ENCODE measurements around the gene SORCS2. TPM values are rescaled to one million over a fixed set of nuclear protein-coding genes. Genes with fewer than 3 reads are reported as not detected.

Gene SORCS2
- total RNA-seq, 1 experiment from 2014 or later, result not detected

GRCh38 chr4:7689773-7690693, 497.7 kb downstream of the SORCS2 start:
- in situ Hi-C loops (cut with HindIII; ENCODE audit: low sequenced_read_pairs), result no loop called here
- DNase-seq (ENCODE audit: low spot score), result no peak

- DNase-seq (ENCODE audit: low spot score), result no peak
- in situ Hi-C loops (cut with HindIII; ENCODE audit: low sequenced_read_pairs), result no loop called here
These were observed 498.7 kb downstream of the SORCS2 start for GRCh38 chr4:7691061-7691460.

GRCh38 chr4:7691982-7692381, 499.6 kb downstream of the SORCS2 start:
- in situ Hi-C loops (cut with HindIII; ENCODE audit: low sequenced_read_pairs), result no loop called here

GRCh38 chr4:7692451-7693236, 500.3 kb downstream of the SORCS2 start:
- in situ Hi-C loops (cut with HindIII; ENCODE audit: low sequenced_read_pairs), result no loop called here
- no peak for DNase-seq (ENCODE audit: low spot score)

More at GRCh38 chr4:7691982-7692381, 499.6 kb downstream of the SORCS2 start:
- no peak for DNase-seq (ENCODE audit: low spot score)

GRCh38 chr4:7693237-7693608, 500.9 kb downstream of the SORCS2 start:
- no peak for DNase-seq (ENCODE audit: low spot score)
- in situ Hi-C loops (cut with HindIII; ENCODE audit: low sequenced_read_pairs), result no loop called here

GRCh38 chr4:7693711-7694110, 501.4 kb downstream of the SORCS2 start:
- DNase-seq (ENCODE audit: low spot score), result no peak
- in situ Hi-C loops (cut with HindIII; ENCODE audit: low sequenced_read_pairs), result no loop called here

GRCh38 chr4:7694324-7694723, 502.0 kb downstream of the SORCS2 start:
- no peak for DNase-seq (ENCODE audit: low spot score)
- in situ Hi-C loops (cut with HindIII; ENCODE audit: low sequenced_read_pairs), result no loop called here

- in situ Hi-C loops (cut with HindIII; ENCODE audit: low sequenced_read_pairs), result no loop called here
- DNase-seq (ENCODE audit: low spot score), result no peak
These were observed 505.0 kb downstream of the SORCS2 start for GRCh38 chr4:7697343-7697742.

- no peak for DNase-seq (ENCODE audit: low spot score)
- in situ Hi-C loops (cut with HindIII; ENCODE audit: low sequenced_read_pairs), result no loop called here
These were observed 505.5 kb downstream of the SORCS2 start for GRCh38 chr4:7697821-7698220.

GRCh38 chr4:7698584-7698983, 506.2 kb downstream of the SORCS2 start:
- in situ Hi-C loops (cut with HindIII; ENCODE audit: low sequenced_read_pairs), result no loop called here
- DNase-seq (ENCODE audit: low spot score), result no peak

GRCh38 chr4:7699031-7699430, 506.7 kb downstream of the SORCS2 start:
- no peak for DNase-seq (ENCODE audit: low spot score)
- in situ Hi-C loops (cut with HindIII; ENCODE audit: low sequenced_read_pairs), result no loop called here

- in situ Hi-C loops (cut with HindIII; ENCODE audit: low sequenced_read_pairs), result no loop called here
- DNase-seq (ENCODE audit: low spot score), result no peak
These were observed 507.5 kb downstream of the SORCS2 start for GRCh38 chr4:7699825-7700224.

GRCh38 chr4:7700665-7701064, 508.3 kb downstream of the SORCS2 start:
- DNase-seq (ENCODE audit: low spot score), result no peak
- in situ Hi-C loops (cut with HindIII; ENCODE audit: low sequenced_read_pairs), result no loop called here

- in situ Hi-C loops (cut with HindIII; ENCODE audit: low sequenced_read_pairs), result no loop called here
- DNase-seq (ENCODE audit: low spot score), result no peak
These were observed 509.7 kb downstream of the SORCS2 start for GRCh38 chr4:7701866-7702649.

- in situ Hi-C loops (cut with HindIII; ENCODE audit: low sequenced_read_pairs), result no loop called here
- DNase-seq (ENCODE audit: low spot score), result no peak
These were observed 511.4 kb downstream of the SORCS2 start for GRCh38 chr4:7703688-7704087.

GRCh38 chr4:7704091-7704490, 511.8 kb downstream of the SORCS2 start:
- in situ Hi-C loops (cut with HindIII; ENCODE audit: low sequenced_read_pairs), result no loop called here
- no peak for DNase-seq (ENCODE audit: low spot score)

GRCh38 chr4:7704625-7705024, 512.3 kb downstream of the SORCS2 start:
- in situ Hi-C loops (cut with HindIII; ENCODE audit: low sequenced_read_pairs), result no loop called here

GRCh38 chr4:7705062-7705461, 512.7 kb downstream of the SORCS2 start:
- in situ Hi-C loops (cut with HindIII; ENCODE audit: low sequenced_read_pairs), result no loop called here
- DNase-seq (ENCODE audit: low spot score), result no peak

More at GRCh38 chr4:7704625-7705024, 512.3 kb downstream of the SORCS2 start:
- no peak for DNase-seq (ENCODE audit: low spot score)

- DNase-seq (ENCODE audit: low spot score), result no peak
- in situ Hi-C loops (cut with HindIII; ENCODE audit: low sequenced_read_pairs), result no loop called here
These were observed 513.3 kb downstream of the SORCS2 start for GRCh38 chr4:7705593-7705992.

GRCh38 chr4:7708238-7708637, 515.9 kb downstream of the SORCS2 start:
- no peak for DNase-seq (ENCODE audit: low spot score)
- in situ Hi-C loops (cut with HindIII; ENCODE audit: low sequenced_read_pairs), result no loop called here

All from G401 (cell line).